A549 (cell line): Measurements from ENCODE around the gene SUFU. TPM values are rescaled to one million over a fixed set of nuclear protein-coding genes. Genes with fewer than 3 reads are reported as not detected.

ENCODE experiments used
- ATAC-seq, 2 experiments: fragments of 200-7000 bp in 1 of 2; fragments of >200 bp in 1 of 2; cut with Nextera tagmentation in 1 of 2; cut with Tn5 transposase in 1 of 2; 3 replicates each; pipeline versions ENCODE4 v1.8.0 to v1.9.1; 2018 to 2020; ENCODE audit warnings: mild to moderate bottlenecking in 1 of 2, moderate library complexity in 1 of 2
- CTCF ChIA-PET: fragments of 300-600 bp; sonication (Branson Sonifier 250); formaldehyde crosslinking; extraction: SDS; loops from one replicate; lab custom pipeline; 2021; ENCODE audit warnings: antibody characterized with exemption, inconsistent platforms; lab: Yijun Ruan, JAX
- POLR2A ChIA-PET: fragments of 350-600 bp; formaldehyde crosslinking; extraction: SDS; loops from one replicate; lab custom pipeline; 2021; ENCODE audit warnings: antibody characterized with exemption, inconsistent platforms; lab: Yijun Ruan, JAX
- DNase-seq, 2 experiments: peaks; one replicate each; pipeline versions ENCODE4 v3.0.0 to v3.0.0-alpha.2; 2011 to 2016; ENCODE audit warnings: low read depth in 1 of 2, low spot score in 1 of 2
- FAIRE-seq: peaks from 2 replicates; lab custom pipeline; 2011; peaks lifted over from hg19 to GRCh38; lab: Jason Lieb, UNC
- H3K27ac ChIP-seq, 2 experiments: fragments of >200 bp; sonication (Bioruptor Twin); formaldehyde crosslinking; 3 replicates each; pipeline ENCODE4 v1.5.1; 2016 to 2017
- H3K4me1 ChIP-seq: fragments of >200 bp; sonication (Bioruptor Twin); formaldehyde crosslinking; 3 replicates; pipeline ENCODE4 v1.6.1; 2016
- H3K4me2 ChIP-seq: fragments of >200 bp; sonication (Bioruptor Twin); formaldehyde crosslinking; 3 replicates; pipeline ENCODE4 v1.6.1; 2016
- H3K4me3 ChIP-seq: fragments of >200 bp; sonication (Bioruptor Twin); formaldehyde crosslinking; 3 replicates; pipeline ENCODE4 v1.5.1; 2016
- H3K9me3 ChIP-seq: fragments of >200 bp; sonication (Bioruptor Twin); formaldehyde crosslinking; 3 replicates; pipeline ENCODE4 v1.6.1; 2016
- ATOH8 ChIP-seq: fragments of 250-450 bp; sonication (Bioruptor Pico); IDR thresholded peaks from 2 replicates; pipeline ENCODE4 v1.5.0; 2020; ENCODE audit warnings: low read depth, mild to moderate bottlenecking, moderate library complexity
- CBX8 ChIP-seq: fragments of 200-600 bp; sonication (generic); IDR thresholded peaks from 2 replicates; pipeline ENCODE4 v1.6.1; 2016
- CHD2 ChIP-seq: fragments of 150-350 bp; IDR thresholded peaks from 2 replicates; pipeline ENCODE4 v1.6.1; 2014; ENCODE audit warnings: low read length; ENCODE audit not compliant: partially characterized antibody
- CHD4 ChIP-seq: fragments of 200-600 bp; sonication (generic); IDR thresholded peaks from 2 replicates; pipeline ENCODE4 v1.6.1; 2016; ENCODE audit warnings: antibody characterized with exemption, mild to moderate bottlenecking, borderline replicate concordance
- EHMT2 ChIP-seq: fragments of 200-600 bp; sonication (generic); IDR thresholded peaks from 2 replicates; pipeline ENCODE4 v1.6.1; 2016; ENCODE audit warnings: antibody characterized with exemption, low read depth, mild to moderate bottlenecking, moderate library complexity
- FOSL2 ChIP-seq, 2 experiments: fragments of 450-650 bp in 1 of 2; fragments of >200 bp in 1 of 2; sonication (Bioruptor Twin) in 1 of 2; formaldehyde crosslinking; IDR thresholded peaks; 2 replicates each; pipeline versions ENCODE4 v1.5.0 to v1.6.1; 2016 to 2020; ENCODE audit warnings: mild to moderate bottlenecking in 1 of 2, moderate library complexity in 1 of 2
- FOXS1 ChIP-seq: fragments of 250-450 bp; sonication (Bioruptor Pico); IDR thresholded peaks from 2 replicates; pipeline ENCODE4 v1.5.0; 2020; ENCODE audit warnings: mild to moderate bottlenecking, moderate library complexity
- GATA3 ChIP-seq: IDR thresholded peaks from 2 replicates; pipeline ENCODE4 v1.6.1; 2012; ENCODE audit warnings: borderline replicate concordance
- HOXB13 ChIP-seq: fragments of 250-450 bp; sonication (Bioruptor Pico); IDR thresholded peaks from 2 replicates; pipeline ENCODE4 v1.5.0; 2020; ENCODE audit warnings: low read depth, mild to moderate bottlenecking, moderate library complexity
- KDM1A ChIP-seq: fragments of 200-600 bp; sonication (generic); IDR thresholded peaks from 2 replicates; pipeline ENCODE4 v1.6.1; 2016; ENCODE audit warnings: low read depth, mild to moderate bottlenecking
- MAX ChIP-seq: IDR thresholded peaks from 2 replicates; pipeline ENCODE4 v1.6.1; 2012
- MAZ ChIP-seq: fragments of 150-350 bp; IDR thresholded peaks from 2 replicates; pipeline ENCODE4 v1.6.1; 2014; ENCODE audit warnings: antibody characterized with exemption, low read depth, low read length, borderline replicate concordance
- RAD21 ChIP-seq, 2 experiments: fragments of >200 bp in 1 of 2; sonication (Bioruptor Twin) in 1 of 2; formaldehyde crosslinking in 1 of 2; IDR thresholded peaks in 1 of 2; conservative IDR thresholded peaks in 1 of 2; 2 replicates in 1 of 2; 3 replicates in 1 of 2; pipeline ENCODE4 v1.6.1; 2012 to 2018; ENCODE audit warnings: inconsistent platforms in 1 of 2
- RARB ChIP-seq: fragments of 250-450 bp; sonication (Bioruptor Pico); IDR thresholded peaks from 2 replicates; pipeline ENCODE4 v1.8.0; 2021; ENCODE audit warnings: mild to moderate bottlenecking, moderate library complexity
- USF2 ChIP-seq: fragments of 450-650 bp; IDR thresholded peaks from 2 replicates; pipeline ENCODE4 v1.6.1; 2014; ENCODE audit warnings: antibody characterized with exemption
- ZFP36 ChIP-seq: fragments of 450-650 bp; IDR thresholded peaks from 2 replicates; pipeline ENCODE4 v1.6.1; 2014; ENCODE audit warnings: borderline replicate concordance; ENCODE audit not compliant: partially characterized antibody
- ZNF302 ChIP-seq: fragments of 250-450 bp; sonication (Bioruptor Pico); IDR thresholded peaks from 2 replicates; pipeline ENCODE4 v1.9.0; 2021; ENCODE audit warnings: inconsistent platforms, mild to moderate bottlenecking, moderate library complexity
- ZSCAN20 ChIP-seq: fragments of 250-450 bp; sonication (Bioruptor Pico); IDR thresholded peaks from 2 replicates; pipeline ENCODE4 v1.8.0; 2022; ENCODE audit warnings: mild to moderate bottlenecking, moderate library complexity
- WGBS: methylation state at CpG from one replicate; pipeline ENCODE4 v1.1.6; 2017; ENCODE audit errors: missing lambda C conversion rate; 5-methylcytosine and 5-hydroxymethylcytosine counted together
- polyA plus RNA-seq, 4 experiments: library from polyadenylated mRNA; depleted of rRNA in 3 of 4; stranded (reverse); fragments of >200 nt; fragmentation: RNase III in 1 of 4; extraction: RNeasy Plus Mini Kit Qiagen cat#74134 plus additional on column Dnase treatment in 1 of 4; gene quantifications; 2 replicates in 3 of 4; 3 replicates in 1 of 4; pipeline ENCODE4 v1.2.3, GENCODE V29; 2011 to 2017
- TF ChIP-seq, protein P1 (sequence below): fragments of >200 bp; sonication (Bioruptor Twin); formaldehyde crosslinking; IDR thresholded peaks from 3 replicates; pipeline ENCODE4 v1.5.1; 2016

The SUFU gene
- polyA plus RNA-seq, 2 of the 4 experiments (the other 2 are of a cell fraction): 3.7 to 5.5 TPM

DNA sequence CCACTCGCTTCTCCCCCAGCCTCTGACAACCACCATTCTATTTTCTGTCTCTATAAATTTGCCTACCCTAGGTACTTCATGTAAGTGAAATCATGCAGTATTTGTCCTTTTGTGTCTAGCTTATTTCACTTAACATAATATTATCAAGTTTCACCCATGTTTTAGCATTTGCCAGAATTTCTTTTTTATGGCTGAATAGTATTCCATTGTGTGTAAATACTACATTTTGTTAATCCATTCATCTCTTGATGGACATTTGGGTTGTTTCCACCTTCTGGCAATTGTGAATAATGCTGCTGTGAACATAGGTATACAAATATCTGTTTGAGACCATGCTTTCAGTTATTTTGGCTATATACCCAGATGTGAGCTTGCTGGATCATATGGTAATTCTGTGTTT, 83.1 kb downstream of the SUFU start:
- no peak overlapping the region for H3K4me3 ChIP-seq
- ChIA-PET POLR2A (no interaction called here), CTCF (interaction anchor here (0.6 to 3.4 kb wide), 6 partner anchors 9 to 357 kb away, joined by 3 to 18 read pairs (median 5); partner anchors contain the start of genes SUFU and TRIM8)
- H3K4me1 ChIP-seq: no peaks in the 10 kb centered on the region
- WGBS: 94% methylated on average over 1 of the region's 1 CpG
- ATAC-seq (no peak), DNase-seq (no peak), FAIRE-seq (no peak)
- H3K9me3 ChIP-seq: no peaks in the 10 kb centered on the region
- no peak overlapping the region for H3K4me2 ChIP-seq
- no peak overlapping the region for H3K27ac ChIP-seq
- no peak for TF ChIP-seq FOSL2 (IDR thresholded peaks at IDR 0.05)
- no peak for TF ChIP-seq FOSL2 (CRISPR knock-in tag; IDR thresholded peaks at IDR 0.05)
- no peak for TF ChIP-seq CHD2
- no peak for TF ChIP-seq MAX
- no peak for TF ChIP-seq HOXB13 (CRISPR knock-in tag)
- TF ChIP-seq FOXS1 (CRISPR knock-in tag): no peak
- no peak for TF ChIP-seq ZSCAN20 (CRISPR knock-in tag)
- TF ChIP-seq MAZ: no peak
- TF ChIP-seq CHD4: no peak
- no peak for TF ChIP-seq ZFP36
- TF ChIP-seq CBX8: no peak
- TF ChIP-seq RAD21 (conservative IDR thresholded peaks at IDR 0.05 in 1 of 2, IDR thresholded peaks at IDR 0.05 in 1 of 2): no peak
- TF ChIP-seq ZNF302: no peak
- no peak for TF ChIP-seq USF2
- TF ChIP-seq, protein P1, sequence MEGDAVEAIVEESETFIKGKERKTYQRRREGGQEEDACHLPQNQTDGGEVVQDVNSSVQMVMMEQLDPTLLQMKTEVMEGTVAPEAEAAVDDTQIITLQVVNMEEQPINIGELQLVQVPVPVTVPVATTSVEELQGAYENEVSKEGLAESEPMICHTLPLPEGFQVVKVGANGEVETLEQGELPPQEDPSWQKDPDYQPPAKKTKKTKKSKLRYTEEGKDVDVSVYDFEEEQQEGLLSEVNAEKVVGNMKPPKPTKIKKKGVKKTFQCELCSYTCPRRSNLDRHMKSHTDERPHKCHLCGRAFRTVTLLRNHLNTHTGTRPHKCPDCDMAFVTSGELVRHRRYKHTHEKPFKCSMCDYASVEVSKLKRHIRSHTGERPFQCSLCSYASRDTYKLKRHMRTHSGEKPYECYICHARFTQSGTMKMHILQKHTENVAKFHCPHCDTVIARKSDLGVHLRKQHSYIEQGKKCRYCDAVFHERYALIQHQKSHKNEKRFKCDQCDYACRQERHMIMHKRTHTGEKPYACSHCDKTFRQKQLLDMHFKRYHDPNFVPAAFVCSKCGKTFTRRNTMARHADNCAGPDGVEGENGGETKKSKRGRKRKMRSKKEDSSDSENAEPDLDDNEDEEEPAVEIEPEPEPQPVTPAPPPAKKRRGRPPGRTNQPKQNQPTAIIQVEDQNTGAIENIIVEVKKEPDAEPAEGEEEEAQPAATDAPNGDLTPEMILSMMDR: no peak
- no peak for TF ChIP-seq EHMT2
- no peak for TF ChIP-seq RARB
- no peak for TF ChIP-seq ATOH8
- no peak for TF ChIP-seq KDM1A

DNA sequence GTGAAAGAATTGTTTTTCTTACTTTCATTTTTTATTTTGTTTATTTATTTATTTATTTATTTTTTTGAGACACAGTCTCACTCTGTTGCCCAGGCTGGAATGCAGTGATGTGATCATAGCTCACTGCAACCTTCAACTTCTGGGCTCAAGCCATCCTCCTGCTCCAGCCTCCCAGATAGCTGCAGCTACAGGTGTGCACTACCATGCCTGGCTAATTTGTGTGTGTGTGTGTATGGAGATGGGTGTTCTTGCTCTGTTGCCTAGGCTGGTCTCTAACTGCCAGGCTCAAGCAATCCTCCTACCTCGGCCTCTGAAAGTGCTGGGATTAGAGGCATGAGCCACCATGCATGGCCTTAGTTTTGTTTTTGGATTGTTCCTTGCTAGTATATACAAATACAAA, 85.1 kb downstream of the SUFU start:
- 100% methylated on average over 1 of the region's 1 CpG for WGBS
- H3K4me2 ChIP-seq: no peak overlapping the region
- ATAC-seq: no peak
- ChIA-PET CTCF (interaction anchor here (2.0 kb wide), 1 partner anchor 110 kb away, joined by 5 read pairs; no protein-coding TSS in a partner anchor), POLR2A (no interaction called here)
- TF ChIP-seq GATA3: no peak
- TF ChIP-seq, all 56 proteins: peak for 0
- no peaks in the 10 kb centered on the region for H3K9me3 ChIP-seq
- H3K4me1 ChIP-seq: 0 out of 3 replicates have a peak, but pooled peaks cover 3% of the 10 kb centered on the region
- DNase-seq: no peak
- no peak overlapping the region for H3K27ac ChIP-seq
- H3K4me3 ChIP-seq: no peak overlapping the region
- FAIRE-seq: no peak
